Keratinocyte (primary cell): ENCODE data around the gene KCNJ6.

Source experiments
- CTCF ChIP-seq, 3 experiments: IDR thresholded peaks in 1 of 3; conservative IDR thresholded peaks in 1 of 3; optimal IDR thresholded peaks in 1 of 3; 2 replicates in 2 of 3; 3 replicates in 1 of 3; pipeline versions ENCODE3 to v1.5.1; 2011; ENCODE audit warnings: low read length in 3 of 3, mild to moderate bottlenecking in 3 of 3, moderate library complexity in 2 of 3, control low read depth in 1 of 3, inconsistent platforms in 1 of 3; ENCODE audit not compliant: insufficient read depth in 2 of 3; ENCODE audit errors: extremely low read depth in 1 of 3
- EZH2 ChIP-seq: IDR thresholded peaks from one replicate; pipeline ENCODE4 v1.6.1; 2012; ENCODE audit warnings: inconsistent platforms, mild to moderate bottlenecking, low read length, moderate library complexity

DNA sequence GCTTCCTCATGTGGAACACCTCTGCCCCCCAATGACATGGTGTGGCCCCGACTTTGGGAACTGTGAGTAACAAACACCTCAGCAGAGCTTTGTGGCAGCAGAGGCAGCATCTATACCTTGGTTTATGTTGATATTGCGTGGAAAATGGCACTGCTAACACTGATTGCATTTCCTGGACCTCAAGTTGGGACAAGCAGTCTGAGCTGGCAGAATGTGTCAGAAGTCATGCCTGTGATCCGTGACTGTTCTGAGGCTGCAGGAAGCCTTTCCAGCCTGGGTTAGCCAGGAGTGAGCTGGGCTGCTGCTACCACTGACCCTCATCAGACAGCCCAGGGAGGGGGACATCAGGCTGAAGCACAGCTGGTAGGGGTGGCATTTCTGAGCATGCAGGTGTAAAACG, 268.5 kb downstream of the KCNJ6 start:
- TF ChIP-seq CTCF (optimal IDR thresholded peaks at IDR 0.05 in 1 of 3, IDR thresholded peaks at IDR 0.05 in 1 of 3, conservative IDR thresholded peaks at IDR 0.05 in 1 of 3; ENCODE audit: extremely low read depth in 1 of 3, insufficient read depth in 2 of 3, low read length in 3 of 3): no peak
- TF ChIP-seq EZH2: no peak
